NCI-H69 (cell line): ENCODE results near the gene MAPKAPK2.
"Not testable (repeated sequence)": the region's sequence is repeated elsewhere in the genome, so short reads cannot be mapped to it uniquely, and the experiment has no call there.

ENCODE experiments used
- DNase-seq: peaks from one replicate; lab custom pipeline; 2025; lab: John Stamatoyannopoulos, UW

Gene MAPKAPK2

GRCh38 chr1:206744683-206745082 is 60.0 kb downstream of the MAPKAPK2 start:
- DNase-seq, result no peak

DNA sequence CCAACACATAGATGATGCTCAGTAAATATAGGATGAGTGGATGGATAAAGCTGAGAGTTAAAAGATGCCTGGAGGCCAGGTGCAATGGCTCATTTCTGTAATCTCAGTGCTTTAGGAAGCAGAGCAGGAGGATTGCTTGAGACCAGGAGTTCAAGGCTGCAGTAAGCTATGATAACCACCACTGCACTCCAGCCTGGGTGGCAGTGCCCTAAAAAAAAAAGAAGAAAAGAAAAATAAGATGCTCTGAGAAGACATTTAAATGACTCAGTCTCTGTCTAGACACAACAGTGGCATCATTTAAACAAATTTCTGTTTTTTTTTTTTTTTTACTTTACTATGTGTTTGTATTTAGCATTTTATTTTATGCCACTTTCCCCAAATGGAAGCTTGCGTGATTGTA is 60.6 kb downstream of the MAPKAPK2 start:
- DNase-seq, result no peak

DNA sequence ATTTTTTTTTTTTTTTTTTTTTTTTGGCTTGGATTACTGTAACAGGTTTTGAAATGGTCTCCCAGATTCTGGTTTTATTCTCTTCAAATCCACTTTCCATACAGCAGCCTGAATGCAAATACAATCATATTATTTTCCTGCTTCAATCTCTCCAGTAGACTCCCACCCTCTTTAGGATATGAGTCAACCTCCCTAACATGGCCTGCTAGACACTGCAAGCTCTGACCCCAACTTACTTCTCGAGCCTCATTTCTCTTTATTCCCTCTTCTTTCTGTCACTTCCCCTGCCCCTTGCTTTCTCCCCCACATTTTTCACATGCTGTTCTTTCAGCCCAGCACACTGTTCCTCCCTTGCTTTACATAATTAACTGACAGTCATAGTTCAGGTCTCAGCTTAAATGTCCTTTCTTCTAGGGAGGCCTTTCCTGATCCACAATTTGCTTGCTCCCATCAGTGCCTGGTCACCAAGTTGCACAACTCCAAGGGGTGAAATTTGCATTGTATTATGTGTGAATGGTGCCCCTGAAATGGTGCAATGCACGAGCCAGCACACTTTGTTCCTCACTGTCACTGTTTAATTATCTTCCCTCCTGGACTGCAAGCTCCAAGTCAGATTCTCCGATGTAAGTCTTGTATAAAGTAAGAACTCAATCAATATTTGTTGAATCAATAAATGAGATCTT is 63.8 kb downstream of the MAPKAPK2 start:
- DNase-seq, result no peak

- DNase-seq, result no peak
Measured at GRCh38 chr1:206751891-206752290, 67.2 kb downstream of the MAPKAPK2 start.

GRCh38 chr1:206752481-206752880 is 67.8 kb downstream of the MAPKAPK2 start:
- DNase-seq, result no peak

- DNase-seq, result no peak
Measured at GRCh38 chr1:206753141-206753540, 68.4 kb downstream of the MAPKAPK2 start.

DNA sequence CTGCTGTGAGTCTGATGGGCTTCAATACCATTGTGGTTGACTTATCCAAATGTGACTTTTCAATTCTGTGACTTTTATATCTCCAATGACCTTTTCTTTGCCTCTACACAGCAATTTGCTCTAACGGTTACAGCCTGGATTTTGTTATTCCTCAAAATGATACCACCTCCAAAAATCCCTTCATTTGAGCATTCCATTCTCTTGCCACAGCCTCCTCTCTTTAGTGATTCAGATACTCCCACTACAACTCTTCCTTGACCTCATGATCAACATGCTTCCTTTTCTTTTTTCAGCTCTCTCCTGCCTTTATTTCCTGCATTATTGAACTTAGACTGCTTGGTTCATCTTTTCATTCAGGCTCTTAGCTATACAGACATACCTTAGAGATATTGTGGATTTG is 69.3 kb downstream of the MAPKAPK2 start:
- no peak for DNase-seq

GRCh38 chr1:206757524-206758266 is 73.0 kb downstream of the MAPKAPK2 start:
- DNase-seq, result no peak

DNA sequence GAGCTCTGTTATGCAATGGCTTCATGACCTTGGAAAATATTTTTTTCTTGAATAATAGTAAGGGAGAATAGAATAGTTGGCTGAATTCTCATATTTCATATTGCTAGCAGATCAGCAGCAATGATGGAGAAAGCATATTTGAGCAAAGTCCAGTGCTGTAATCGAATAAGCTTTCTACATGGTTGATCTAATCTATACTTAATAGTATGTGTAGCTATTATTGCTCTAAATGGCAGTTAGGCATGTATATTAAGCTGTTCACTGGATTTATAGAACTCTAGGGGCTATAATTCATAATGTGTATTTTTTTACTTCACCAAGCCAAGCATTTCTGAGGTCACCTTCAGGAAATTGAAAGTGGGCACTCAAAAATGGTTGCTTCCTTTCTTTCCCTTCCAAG is 75.9 kb downstream of the MAPKAPK2 start:
- DNase-seq, result no peak

- DNase-seq, result no peak
Measured at GRCh38 chr1:206761159-206761768, 76.6 kb downstream of the MAPKAPK2 start.

- DNase-seq, result not testable (repeated sequence)
Measured at GRCh38 chr1:206762741-206763364, 78.1 kb downstream of the MAPKAPK2 start.

- not testable (repeated sequence) for DNase-seq
Measured at GRCh38 chr1:206765771-206766170, 81.1 kb downstream of the MAPKAPK2 start.

GRCh38 chr1:206766251-206766856 is 81.6 kb downstream of the MAPKAPK2 start:
- no peak for DNase-seq

- no peak for DNase-seq
Measured at GRCh38 chr1:206768472-206769303, 84.0 kb downstream of the MAPKAPK2 start.

DNA sequence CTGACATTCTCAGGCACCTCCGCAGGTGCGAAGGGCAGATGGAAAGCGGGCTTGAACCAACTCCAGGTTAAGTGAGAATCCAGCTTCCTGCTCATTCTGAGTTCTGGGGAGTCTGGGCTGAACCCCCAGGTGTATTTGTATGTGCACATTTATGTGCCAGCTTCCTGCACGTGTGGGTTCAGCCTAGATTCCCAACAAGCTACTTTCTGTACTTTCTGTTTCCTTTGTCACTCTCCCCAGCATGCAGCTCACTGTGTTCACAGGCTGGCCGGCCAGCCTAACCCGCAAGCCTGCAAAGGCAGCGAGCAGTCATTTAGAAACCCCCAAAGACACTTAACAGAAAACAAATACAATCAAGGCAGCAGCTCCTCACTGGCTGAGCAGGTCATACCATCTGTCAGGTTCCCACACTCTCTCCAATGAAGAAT is 84.6 kb downstream of the MAPKAPK2 start:
- no peak for DNase-seq

- no peak for DNase-seq
Measured at GRCh38 chr1:206770531-206771337, 86.0 kb downstream of the MAPKAPK2 start, which contains the start of gene IL19. Gene IL19, plus strand, starts transcription at chr1:206770773. Its CDS starts 65,890 bp downstream, at chr1:206836663.

DNA sequence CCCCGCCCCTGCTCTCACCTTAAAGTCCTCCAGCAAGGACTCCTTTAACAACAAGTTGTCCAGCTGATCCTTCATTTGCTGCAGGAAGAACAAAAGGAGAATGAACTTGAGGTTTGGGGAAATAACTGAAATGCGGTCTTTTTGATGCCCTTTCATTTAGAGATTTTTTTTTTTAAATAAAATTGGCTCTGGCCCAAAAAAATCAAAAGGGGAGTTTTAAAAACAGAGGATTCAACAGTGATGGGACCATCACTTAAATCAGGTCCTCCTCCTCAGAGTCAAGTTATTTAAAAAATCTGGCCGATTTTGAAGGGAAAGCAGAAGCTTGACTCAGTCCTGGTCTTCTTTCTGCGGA is 86.6 kb downstream of the MAPKAPK2 start:
- no peak for DNase-seq

DNA sequence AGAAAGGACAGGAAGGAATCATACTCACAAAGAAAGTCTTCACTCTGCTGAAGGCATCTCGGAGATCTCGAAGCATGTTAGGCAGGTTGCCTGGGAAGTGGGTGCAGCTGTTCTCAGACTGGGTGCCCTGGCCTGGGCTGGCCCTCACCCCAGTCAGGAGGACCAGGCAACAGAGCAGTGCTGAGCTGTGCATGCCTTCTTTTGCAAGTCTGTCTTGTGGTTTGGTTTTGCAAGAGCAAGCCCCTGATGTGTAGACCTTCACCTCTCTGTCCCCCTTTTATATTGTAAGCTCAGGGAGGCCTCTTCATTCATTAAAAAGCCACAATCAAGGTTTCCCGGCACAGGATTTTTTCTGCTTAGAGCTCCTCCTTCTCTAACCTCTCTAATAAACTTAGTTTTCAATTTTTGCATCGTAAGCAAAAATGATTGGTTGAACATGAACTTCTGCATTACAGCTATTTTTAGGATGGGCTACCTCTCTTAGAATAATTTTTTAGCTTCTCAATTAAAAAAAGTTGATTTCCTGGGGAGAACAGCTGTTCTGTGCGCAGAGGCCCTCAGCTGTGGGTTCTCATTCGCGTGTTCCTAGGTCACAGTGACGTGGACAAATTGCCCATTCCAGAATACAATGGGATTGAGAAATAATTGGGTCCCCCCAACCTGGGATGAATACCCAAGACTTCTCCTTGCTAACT is 87.7 kb downstream of the MAPKAPK2 start, which contains the start of gene IL10:
TSS of gene IL10 (minus strand) at position 252 of the 695 bp plus-strand sequence. CDS start at position 193, 59 bp downstream.
- no peak for DNase-seq

- no peak for DNase-seq
Measured at GRCh38 chr1:206774093-206774492, 89.4 kb downstream of the MAPKAPK2 start.

GRCh38 chr1:206776229-206776628 is 91.5 kb downstream of the MAPKAPK2 start:
- no peak for DNase-seq
